ENCODE results near the gene MAPK6. TPM values are rescaled to one million over a fixed set of nuclear protein-coding genes. Genes with fewer than 3 reads are reported as not detected.
A peak's percentile ranks its signal among the peaks of the same experiment; 100 is the strongest.
"Not testable (repeated sequence)": the region's sequence is repeated elsewhere in the genome, so short reads cannot be mapped to it uniquely, and the experiment has no call there.

MAPK6 gene
- total RNA-seq, 1 experiment from 2014 or later, result 92.1 TPM

GRCh38 chr15:52080031-52080430 is 61.0 kb downstream of the MAPK6 start:
- peak; percentile 55 for DNase-seq (ENCODE audit: low spot score)

DNA sequence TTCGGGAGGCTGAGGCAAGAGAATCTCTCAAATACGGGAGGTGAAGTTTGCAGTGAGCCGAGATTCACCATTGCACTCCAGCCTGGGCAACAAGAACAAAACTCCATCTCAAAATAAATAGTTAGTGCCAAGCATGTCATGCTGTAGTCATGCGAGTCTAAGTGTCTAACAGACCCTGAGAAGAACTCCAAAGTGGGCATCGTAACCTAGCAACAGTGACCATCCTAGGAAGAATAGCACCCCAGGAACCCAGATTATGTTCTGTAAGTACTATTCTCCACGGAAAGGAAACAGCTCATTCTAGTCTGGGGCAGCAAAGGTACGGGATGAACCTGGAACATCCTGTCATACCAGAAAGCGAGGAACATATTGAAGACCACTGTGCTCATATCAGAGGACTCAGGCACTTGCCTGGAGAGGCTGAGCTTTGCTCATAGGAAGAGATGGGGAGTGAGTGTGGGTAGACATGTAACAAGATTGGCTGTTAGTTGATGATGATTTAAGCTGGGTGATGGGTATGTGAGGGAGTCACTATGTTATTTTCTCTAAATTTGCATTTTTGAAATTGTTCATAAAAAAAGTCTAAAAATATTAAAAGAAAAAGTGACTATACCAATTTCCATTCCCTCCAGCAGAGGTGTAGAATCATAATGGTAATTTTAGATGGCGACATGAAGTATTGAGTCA is 61.8 kb downstream of the MAPK6 start:
- DNase-seq (ENCODE audit: low spot score), result no peak

DNA sequence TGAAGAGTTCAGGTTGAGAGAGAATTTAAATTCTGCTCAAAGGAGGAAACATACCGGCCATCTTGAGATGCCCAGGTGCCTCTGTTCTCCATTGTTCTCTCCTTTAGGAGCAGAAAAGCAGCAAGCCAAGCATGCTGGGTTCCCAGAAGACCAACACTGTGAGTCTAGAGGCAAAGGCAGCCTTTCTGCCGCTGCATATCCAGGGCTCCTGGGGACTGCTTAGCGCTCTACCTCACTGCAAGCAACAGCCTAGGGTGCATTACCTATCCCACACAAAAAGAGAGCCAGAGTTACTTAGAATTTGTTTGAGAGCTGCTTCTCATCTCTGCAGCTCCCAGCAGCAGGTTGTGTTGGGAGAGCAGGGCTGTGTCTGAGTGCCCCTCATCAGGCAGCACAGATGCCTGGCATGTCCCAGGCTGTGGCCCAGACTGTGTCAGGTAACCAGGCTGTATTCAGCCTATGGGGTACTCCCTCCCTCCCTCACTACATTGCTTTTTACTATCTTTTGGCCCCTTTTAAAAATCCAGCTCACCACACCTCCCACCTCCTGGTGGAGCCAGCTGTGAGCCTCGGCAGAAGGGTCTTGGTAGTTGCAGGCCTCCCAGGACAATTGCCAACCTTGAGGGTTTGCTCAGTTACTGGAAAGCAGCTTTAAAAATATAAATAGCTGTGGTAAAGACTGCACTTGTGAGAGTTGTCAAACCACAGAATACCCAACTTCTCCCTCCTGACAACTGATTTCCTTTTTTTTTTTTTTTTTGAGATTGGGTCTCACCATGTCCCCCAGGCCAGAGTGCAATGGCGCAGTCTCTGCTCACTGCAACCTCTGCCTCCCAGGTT is 63.4 kb downstream of the MAPK6 start:
- no peak for DNase-seq (ENCODE audit: low spot score)

DNA sequence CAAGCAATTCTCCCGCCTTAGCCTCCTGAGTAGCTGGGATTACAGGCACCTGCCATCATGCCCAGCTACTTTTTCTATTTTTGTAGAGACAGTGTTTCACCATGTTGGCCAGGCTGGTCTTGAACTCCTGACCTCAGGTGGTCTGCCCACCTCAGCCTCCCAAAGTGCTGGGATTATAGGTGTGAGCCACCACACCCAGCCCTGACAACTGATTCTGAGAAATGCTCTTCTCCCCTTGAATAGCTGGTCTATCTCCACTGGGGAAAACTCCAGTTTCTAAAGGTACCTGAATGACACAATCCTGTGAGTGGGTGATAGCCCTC is 64.0 kb downstream of the MAPK6 start:
- DNase-seq (ENCODE audit: low spot score), result not testable (repeated sequence)

GRCh38 chr15:52083603-52084002 is 64.6 kb downstream of the MAPK6 start:
- DNase-seq (ENCODE audit: low spot score), result no peak

DNA sequence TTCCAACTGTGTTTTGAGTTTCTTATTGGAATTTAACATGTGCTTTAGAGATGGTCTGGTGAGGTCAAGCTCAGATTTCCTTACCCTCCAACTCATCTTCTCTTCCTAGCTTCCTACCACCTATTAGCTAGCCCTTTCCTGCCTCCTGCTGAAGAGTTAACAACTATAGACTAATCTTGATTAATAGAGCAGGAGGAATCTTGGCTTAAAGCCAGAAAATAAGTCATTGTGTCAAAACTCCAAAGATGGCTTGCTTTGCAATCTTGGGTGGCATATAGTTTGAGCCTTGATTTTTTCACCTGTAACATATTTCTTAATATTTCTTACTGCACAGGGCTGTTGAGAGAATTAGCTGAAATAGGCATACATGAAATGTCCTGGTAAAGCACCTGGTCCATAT is 66.3 kb downstream of the MAPK6 start:
- no peak for DNase-seq (ENCODE audit: low spot score)

GRCh38 chr15:52086011-52086786 is 67.2 kb downstream of the MAPK6 start:
- no peak for DNase-seq (ENCODE audit: low spot score)

GRCh38 chr15:52090193-52090592 is 71.2 kb downstream of the MAPK6 start:
- no peak for DNase-seq (ENCODE audit: low spot score)

- no peak for DNase-seq (ENCODE audit: low spot score)
Observed at GRCh38 chr15:52093167-52093538, 74.1 kb downstream of the MAPK6 start.

GRCh38 chr15:52093539-52094510 is 74.8 kb downstream of the MAPK6 start:
- DNase-seq (ENCODE audit: low spot score), result peak; percentile 94

GRCh38 chr15:52094811-52095584 is 76.0 kb downstream of the MAPK6 start:
- no peak for DNase-seq (ENCODE audit: low spot score)

- peak; percentile 48 for DNase-seq (ENCODE audit: low spot score)
Observed at GRCh38 chr15:52095597-52096262, 76.7 kb downstream of the MAPK6 start.

GRCh38 chr15:52096536-52096935 is 77.5 kb downstream of the MAPK6 start:
- not testable (repeated sequence) for DNase-seq (ENCODE audit: low spot score)

DNA sequence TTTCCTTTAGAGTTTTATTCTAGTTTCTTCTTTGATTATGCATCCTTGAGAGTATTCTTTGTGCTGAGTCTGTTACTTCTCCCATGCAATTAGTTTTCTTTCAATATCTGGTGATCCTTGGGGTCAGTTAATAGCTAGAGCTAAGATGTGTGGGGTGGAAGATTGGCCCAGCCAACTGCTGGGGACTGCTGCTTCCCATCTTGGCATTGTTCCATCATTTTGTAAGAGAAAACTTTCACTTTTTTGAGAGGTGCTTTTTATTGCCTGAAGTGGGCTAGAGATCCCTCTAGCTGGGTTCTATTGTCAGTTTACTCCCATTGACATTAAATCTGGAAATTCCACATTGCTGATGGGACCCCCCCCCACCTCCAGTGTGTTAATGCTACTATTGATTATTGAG is 78.2 kb downstream of the MAPK6 start:
- no peak for DNase-seq (ENCODE audit: low spot score)

DNA sequence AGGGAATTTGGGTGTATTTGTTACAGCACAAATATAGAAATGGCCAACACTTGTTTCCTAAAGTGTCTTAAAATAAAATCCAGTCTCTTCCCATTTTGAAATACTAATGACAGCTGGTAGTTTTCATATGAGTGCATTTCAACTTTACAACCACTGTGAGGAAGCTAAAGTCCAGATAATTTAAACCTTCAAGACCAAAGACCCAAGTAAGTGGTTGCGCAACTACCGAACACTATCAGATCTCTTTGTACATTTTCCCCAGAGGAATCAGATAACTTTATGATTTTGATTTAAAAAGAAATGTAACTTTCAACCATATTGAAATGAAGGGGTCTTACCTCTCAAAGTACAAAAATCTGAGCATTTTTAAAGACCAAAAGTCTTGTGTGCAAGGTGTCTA is 79.3 kb downstream of the MAPK6 start:
- DNase-seq (ENCODE audit: low spot score), result no peak

GRCh38 chr15:52099651-52100272 is 80.7 kb downstream of the MAPK6 start:
- DNase-seq (ENCODE audit: low spot score), result no peak

GRCh38 chr15:52100807-52101442 is 81.9 kb downstream of the MAPK6 start:
- peak; percentile 83 for DNase-seq (ENCODE audit: low spot score)

GRCh38 chr15:52101542-52102323 is 82.7 kb downstream of the MAPK6 start:
- no peak for DNase-seq (ENCODE audit: low spot score)

All from A172 (cell line).